ENCODE results near the gene TNFRSF1B. TPM values are rescaled to one million over a fixed set of nuclear protein-coding genes. Genes with fewer than 3 reads are reported as not detected.

The TNFRSF1B gene
- total and polyA plus RNA-seq, 2 donors (not counting 1 experiment from before 2014, with no cell fraction given): 24.8 to 27.5 TPM

- TF ChIP-seq EZH2 (IDR thresholded peaks at IDR 0.05; ENCODE audit: low read length, missing control alignments): no peak
- TF ChIP-seq CTCF (conservative IDR thresholded peaks at IDR 0.05 in 1 of 2, IDR thresholded peaks at IDR 0.05 in 1 of 2; ENCODE audit: low read depth in 1 of 2, low read length in 2 of 2): no peak
- no peak overlapping the region for H2AFZ ChIP-seq (ENCODE audit: low read length)
- H4K20me1 ChIP-seq (ENCODE audit: control insufficient read depth, extremely low read depth, insufficient read depth, low read length): no peaks in the 10 kb centered on the region
- peaks cover 41% of the 10 kb centered on the region for H3K79me2 ChIP-seq (ENCODE audit: control insufficient read depth, insufficient read depth, low read length)
- no peaks in the 10 kb centered on the region for H3K27me3 ChIP-seq (ENCODE audit: control insufficient read depth, insufficient read depth, low read length)
- H3K4me2 ChIP-seq (ENCODE audit: extremely low read depth, insufficient read depth, low read length): peak overlapping the region; percentile 75
- H3K9ac ChIP-seq (ENCODE audit: insufficient read depth, low read length): no peak overlapping the region
- peak overlapping the region; percentile 85 for H3K27ac ChIP-seq (ENCODE audit: insufficient read depth, low read length)
- peaks cover 1% of the 10 kb centered on the region for H3K36me3 ChIP-seq (ENCODE audit: control insufficient read depth, insufficient read depth, low read length)
- H3K4me3 ChIP-seq (replicated peaks in 1 of 4; ENCODE audit: control extremely low read depth in 1 of 4, insufficient read depth in 1 of 4, low read depth in 3 of 4, low read length in 4 of 4): no peak overlapping the region
- H3K9me3 ChIP-seq (ENCODE audit: control insufficient read depth, insufficient read depth, low read depth, low read length): no peaks in the 10 kb centered on the region
- DNase-seq (ENCODE audit: low read depth in 2 of 2): no peak
- peaks cover 43% of the 10 kb centered on the region for H3K4me1 ChIP-seq (ENCODE audit: control insufficient read depth, extremely low read depth, insufficient read depth, low read length)
These were observed 10.6 kb downstream of the TNFRSF1B start for GRCh38 chr1:12177156-12177998.

- Histone ChIP-seq H3K4me1 (ENCODE audit: control insufficient read depth, extremely low read depth, insufficient read depth, low read length) (peaks cover 43% of the 10 kb centered on the region), H2AFZ (ENCODE audit: low read length) (no peak overlapping the region), H3K27ac (ENCODE audit: insufficient read depth, low read length) (peak overlapping the region; percentile 85), H3K36me3 (ENCODE audit: control insufficient read depth, insufficient read depth, low read length) (peaks cover 1% of the 10 kb centered on the region), H3K4me3 (replicated peaks in 1 of 4; ENCODE audit: control extremely low read depth in 1 of 4, insufficient read depth in 1 of 4, low read depth in 3 of 4, low read length in 4 of 4) (no peak overlapping the region), H3K27me3 (ENCODE audit: control insufficient read depth, insufficient read depth, low read length) (no peaks in the 10 kb centered on the region), H3K79me2 (ENCODE audit: control insufficient read depth, insufficient read depth, low read length) (peaks cover 36% of the 10 kb centered on the region), H3K9ac (ENCODE audit: insufficient read depth, low read length) (no peak overlapping the region), H3K4me2 (ENCODE audit: extremely low read depth, insufficient read depth, low read length) (peak overlapping the region; percentile 75), H4K20me1 (ENCODE audit: control insufficient read depth, extremely low read depth, insufficient read depth, low read length) (no peaks in the 10 kb centered on the region), H3K9me3 (ENCODE audit: control insufficient read depth, insufficient read depth, low read depth, low read length) (no peaks in the 10 kb centered on the region)
- DNase-seq (ENCODE audit: low read depth in 2 of 2): peak; percentile 83 to 93
- TF ChIP-seq CTCF (conservative IDR thresholded peaks at IDR 0.05 in 1 of 2, IDR thresholded peaks at IDR 0.05 in 1 of 2; ENCODE audit: low read depth in 1 of 2, low read length in 2 of 2): no peak
- TF ChIP-seq EZH2 (IDR thresholded peaks at IDR 0.05; ENCODE audit: low read length, missing control alignments): no peak
These were observed 11.2 kb downstream of the TNFRSF1B start for GRCh38 chr1:12177999-12178441.

- H3K4me2 ChIP-seq (ENCODE audit: extremely low read depth, insufficient read depth, low read length): peak overlapping the region; percentile 37
- peaks cover 1% of the 10 kb centered on the region for H3K36me3 ChIP-seq (ENCODE audit: control insufficient read depth, insufficient read depth, low read length)
- no peak overlapping the region for H3K4me3 ChIP-seq (replicated peaks in 1 of 4; ENCODE audit: control extremely low read depth in 1 of 4, insufficient read depth in 1 of 4, low read depth in 3 of 4, low read length in 4 of 4)
- H3K27ac ChIP-seq (ENCODE audit: insufficient read depth, low read length): peak overlapping the region; percentile 85
- peaks cover 41% of the 10 kb centered on the region for H3K4me1 ChIP-seq (ENCODE audit: control insufficient read depth, extremely low read depth, insufficient read depth, low read length)
- TF ChIP-seq CTCF (conservative IDR thresholded peaks at IDR 0.05 in 1 of 2, IDR thresholded peaks at IDR 0.05 in 1 of 2; ENCODE audit: low read depth in 1 of 2, low read length in 2 of 2): no peak
- TF ChIP-seq EZH2 (IDR thresholded peaks at IDR 0.05; ENCODE audit: low read length, missing control alignments): no peak
- H3K9ac ChIP-seq (ENCODE audit: insufficient read depth, low read length): peak overlapping the region; percentile 48
- no peaks in the 10 kb centered on the region for H3K9me3 ChIP-seq (ENCODE audit: control insufficient read depth, insufficient read depth, low read depth, low read length)
- peaks cover 32% of the 10 kb centered on the region for H3K79me2 ChIP-seq (ENCODE audit: control insufficient read depth, insufficient read depth, low read length)
- H3K27me3 ChIP-seq (ENCODE audit: control insufficient read depth, insufficient read depth, low read length): no peaks in the 10 kb centered on the region
- H2AFZ ChIP-seq (ENCODE audit: low read length): no peak overlapping the region
- no peak for DNase-seq (ENCODE audit: low read depth in 2 of 2)
- no peaks in the 10 kb centered on the region for H4K20me1 ChIP-seq (ENCODE audit: control insufficient read depth, extremely low read depth, insufficient read depth, low read length)
These were observed 11.7 kb downstream of the TNFRSF1B start for GRCh38 chr1:12178511-12178910.

Measured in fibroblast of lung (primary cell).